G401 (cell line): Measurements from ENCODE around the gene SLBP. TPM values are rescaled to one million over a fixed set of nuclear protein-coding genes. Genes with fewer than 3 reads are reported as not detected.
"Not testable (repeated sequence)": the region's sequence is repeated elsewhere in the genome, so short reads cannot be mapped to it uniquely, and the experiment has no call there.

Source experiments
- DNase-seq: peaks from one replicate; pipeline ENCODE4 v3.0.0-alpha.2; 2015; ENCODE audit warnings: low spot score
- in situ Hi-C: cut with HindIII; loops from 2 replicates; pipeline ENCODE4 v1.10.0; 2016; ENCODE audit warnings: low sequenced_read_pairs, mixed read lengths
- total RNA-seq: library from RNA; depleted of rRNA; stranded (reverse); fragments of >200 nt; shearing (Covaris generic); gene quantifications from 2 replicates; pipeline ENCODE4 v1.2.3, GENCODE V29; 2014

The SLBP gene
- total RNA-seq, 1 experiment from 2014 or later, result 98.5 TPM

DNA sequence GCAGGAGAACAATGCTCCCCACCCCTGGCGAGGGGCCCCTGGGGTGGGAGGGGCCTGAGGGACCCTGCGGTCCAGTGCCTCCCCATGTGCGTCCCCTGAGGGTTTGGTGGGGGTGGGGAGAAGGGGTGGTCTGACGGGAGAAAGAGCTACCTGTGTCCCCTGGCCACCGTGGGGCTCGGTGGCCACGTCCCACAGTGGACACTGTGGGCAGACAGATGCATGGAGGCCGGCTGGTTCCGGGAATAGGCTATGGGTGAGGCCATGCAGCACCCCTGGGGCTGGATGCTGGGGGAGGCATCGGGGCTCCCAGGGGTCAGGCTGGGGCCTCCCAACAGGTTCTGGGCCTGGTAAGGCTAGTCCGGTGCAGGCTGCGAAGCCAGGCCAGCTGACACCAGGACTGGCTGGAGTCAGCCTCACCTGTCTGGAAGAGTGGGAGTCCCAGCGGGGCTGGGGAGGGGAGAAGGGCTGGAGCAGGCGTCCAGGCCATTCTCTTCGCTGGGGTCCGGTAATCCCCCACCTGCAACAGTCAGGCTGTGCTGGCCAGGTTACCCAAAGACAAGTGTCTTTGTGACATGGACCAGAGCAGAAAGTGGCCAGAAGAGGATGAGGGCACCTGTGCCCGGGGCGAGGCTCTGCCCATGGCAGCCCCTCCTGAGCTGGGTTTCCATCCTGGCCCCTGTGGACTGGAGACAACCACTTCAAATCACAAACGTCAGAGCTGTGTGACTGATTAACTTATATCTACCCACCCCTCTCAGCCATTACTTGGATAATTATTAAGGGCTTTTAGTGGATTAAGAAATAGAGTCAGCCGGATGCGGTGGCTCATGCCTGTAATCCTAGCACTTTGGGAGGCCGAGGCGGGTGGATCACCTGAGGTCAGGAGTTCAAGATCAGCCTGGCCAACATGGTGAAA, 26.6 kb downstream of the SLBP start:
- in situ Hi-C loops, result no loop called here
- DNase-seq, result no peak

DNA sequence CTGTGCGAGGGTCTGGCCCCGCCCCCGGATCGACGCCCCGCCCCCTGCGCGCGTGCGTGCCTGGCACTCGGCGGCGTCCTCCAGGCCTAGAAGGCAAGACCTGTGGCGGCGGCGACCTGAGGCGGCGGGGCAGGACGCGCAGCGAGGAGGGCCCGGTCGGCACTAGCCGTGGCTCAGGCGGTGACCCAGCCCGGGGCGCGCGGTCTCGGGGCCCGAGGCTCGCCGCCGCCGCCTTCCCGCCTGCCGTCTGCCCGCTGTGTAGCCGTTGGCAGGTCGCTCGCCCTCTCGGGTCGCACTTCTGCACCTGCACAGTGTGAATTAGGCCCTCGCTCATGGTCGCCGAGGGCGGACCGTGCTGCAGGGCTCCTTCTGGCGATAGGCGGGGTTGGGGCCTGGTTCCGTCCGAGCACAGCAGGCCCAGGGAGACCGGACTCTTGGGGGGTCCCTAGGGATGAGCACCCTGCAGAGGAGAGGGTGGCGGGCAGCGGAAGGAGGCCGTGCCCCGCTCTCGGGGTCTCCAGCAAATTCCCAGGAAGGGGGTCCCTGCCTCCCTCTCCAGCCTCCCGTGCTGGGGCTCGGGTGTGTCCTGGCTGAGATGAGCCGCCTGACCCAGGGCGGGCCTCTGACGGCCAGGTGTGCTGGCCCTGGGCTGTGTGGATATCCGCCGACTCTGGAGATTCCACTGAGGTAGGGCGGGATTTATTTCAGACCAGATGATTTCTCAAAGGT, 27.4 kb downstream of the SLBP start:
- in situ Hi-C loops, result no loop called here
- DNase-seq, result peak; percentile 12

DNA sequence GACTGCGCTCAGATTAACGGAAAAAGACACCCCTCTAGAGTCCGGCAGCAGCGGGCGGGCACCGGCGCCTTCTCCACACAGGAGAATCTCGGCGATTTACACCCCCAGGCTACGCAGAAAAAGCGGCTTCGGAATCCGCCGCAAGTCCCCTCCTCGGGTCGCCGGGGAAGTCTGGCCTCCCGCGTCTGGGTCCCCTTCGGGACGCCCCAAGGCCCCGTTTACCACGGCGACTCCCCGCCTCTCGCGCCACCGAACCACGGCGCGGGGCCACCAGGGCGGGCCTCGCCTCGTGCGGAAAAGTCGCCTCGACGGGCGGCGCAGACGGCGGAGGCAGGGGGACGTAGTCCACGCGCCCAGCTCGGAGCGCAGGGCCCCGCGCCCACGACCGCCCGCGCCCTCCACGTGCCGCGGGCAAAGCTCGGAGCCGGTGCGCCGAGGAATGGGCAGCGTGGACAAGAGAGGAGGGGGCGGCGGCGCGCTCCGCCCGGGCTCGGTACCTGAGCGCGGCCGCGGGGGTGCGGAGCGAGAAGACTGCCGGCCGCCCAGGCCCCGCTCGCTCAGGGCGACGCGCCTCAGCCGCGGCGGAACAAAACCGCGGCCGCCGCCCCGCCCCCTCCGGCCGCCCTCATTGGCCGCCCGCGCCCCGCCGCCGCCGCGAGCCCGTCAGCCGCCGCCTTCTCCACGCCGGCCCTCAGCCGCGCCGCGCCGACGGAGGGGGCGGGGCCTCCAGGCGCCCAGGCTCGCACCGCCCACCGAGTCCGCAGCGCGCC, 28.2 kb downstream of the SLBP start, which contains the start of gene FAM53A:
TSS of gene FAM53A (minus strand) at position 578 of the 770 bp plus-strand sequence. CDS start 15,572 bp downstream, outside the sequence.
- in situ Hi-C loops, result no loop called here
- peak; percentile 88 for DNase-seq

DNA sequence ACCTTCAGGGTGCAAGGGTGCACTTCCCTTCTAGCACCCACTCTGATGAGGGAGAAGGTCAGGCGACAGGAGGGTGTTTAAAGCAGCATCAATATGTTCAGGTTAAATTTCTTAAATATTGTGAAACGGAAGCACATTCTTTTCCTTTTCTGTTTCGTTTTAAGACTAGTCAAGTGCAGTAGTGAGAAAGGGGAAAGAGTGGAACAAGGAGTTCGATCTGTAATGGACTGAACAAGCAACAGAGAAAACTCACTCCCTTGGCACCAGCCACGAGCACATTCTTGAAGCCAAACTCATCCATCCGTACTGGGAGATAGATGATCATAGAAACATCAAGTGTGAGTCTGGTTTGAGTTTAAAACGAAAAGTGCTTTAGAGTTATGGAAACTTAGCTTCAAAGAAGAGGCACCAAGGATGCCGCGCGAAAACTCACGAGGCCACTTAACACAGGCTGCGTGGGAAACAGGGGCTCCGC, 28.8 kb downstream of the SLBP start:
- in situ Hi-C loops, result no loop called here
- peak; percentile 53 for DNase-seq

DNA sequence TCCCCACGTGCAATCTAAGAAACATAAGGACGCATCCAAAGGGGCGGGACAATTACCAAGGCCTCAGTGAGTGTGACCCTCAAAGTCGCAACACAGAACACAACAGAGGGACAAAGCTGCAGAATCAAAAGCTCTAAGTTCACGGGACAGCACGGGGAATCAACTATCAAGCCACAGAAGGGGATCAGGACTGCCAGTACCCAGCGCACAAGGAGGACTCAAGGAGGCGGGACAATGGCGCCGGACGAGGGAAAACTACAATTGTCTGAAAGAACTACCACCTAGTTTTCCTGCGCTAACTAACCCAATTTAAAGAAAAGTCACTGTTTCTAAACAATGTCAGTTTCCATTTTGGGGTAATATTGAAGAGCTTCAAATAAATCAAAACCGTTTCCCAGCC, 29.3 kb downstream of the SLBP start:
- DNase-seq, result no peak
- in situ Hi-C loops, result no loop called here

DNA sequence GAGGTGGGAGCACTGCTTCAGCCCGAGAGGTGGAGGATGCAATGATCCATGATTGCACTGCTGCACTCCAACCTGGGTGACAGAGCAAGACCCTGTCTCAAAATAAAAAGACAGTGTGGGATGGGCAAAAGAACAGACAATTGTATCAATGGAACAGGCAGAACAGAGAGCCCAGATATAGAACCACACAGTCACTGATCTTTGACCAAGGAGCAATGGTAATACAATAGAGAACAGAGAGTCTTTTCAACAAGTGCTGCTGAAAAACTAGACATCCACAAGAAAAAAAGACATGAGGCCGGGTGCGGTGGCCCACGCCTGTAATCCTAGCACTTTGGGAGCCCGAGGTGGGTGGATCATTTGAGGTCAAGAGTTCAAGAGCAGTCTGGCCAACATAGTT, 33.9 kb downstream of the SLBP start:
- DNase-seq, result no peak
- in situ Hi-C loops, result no loop called here

DNA sequence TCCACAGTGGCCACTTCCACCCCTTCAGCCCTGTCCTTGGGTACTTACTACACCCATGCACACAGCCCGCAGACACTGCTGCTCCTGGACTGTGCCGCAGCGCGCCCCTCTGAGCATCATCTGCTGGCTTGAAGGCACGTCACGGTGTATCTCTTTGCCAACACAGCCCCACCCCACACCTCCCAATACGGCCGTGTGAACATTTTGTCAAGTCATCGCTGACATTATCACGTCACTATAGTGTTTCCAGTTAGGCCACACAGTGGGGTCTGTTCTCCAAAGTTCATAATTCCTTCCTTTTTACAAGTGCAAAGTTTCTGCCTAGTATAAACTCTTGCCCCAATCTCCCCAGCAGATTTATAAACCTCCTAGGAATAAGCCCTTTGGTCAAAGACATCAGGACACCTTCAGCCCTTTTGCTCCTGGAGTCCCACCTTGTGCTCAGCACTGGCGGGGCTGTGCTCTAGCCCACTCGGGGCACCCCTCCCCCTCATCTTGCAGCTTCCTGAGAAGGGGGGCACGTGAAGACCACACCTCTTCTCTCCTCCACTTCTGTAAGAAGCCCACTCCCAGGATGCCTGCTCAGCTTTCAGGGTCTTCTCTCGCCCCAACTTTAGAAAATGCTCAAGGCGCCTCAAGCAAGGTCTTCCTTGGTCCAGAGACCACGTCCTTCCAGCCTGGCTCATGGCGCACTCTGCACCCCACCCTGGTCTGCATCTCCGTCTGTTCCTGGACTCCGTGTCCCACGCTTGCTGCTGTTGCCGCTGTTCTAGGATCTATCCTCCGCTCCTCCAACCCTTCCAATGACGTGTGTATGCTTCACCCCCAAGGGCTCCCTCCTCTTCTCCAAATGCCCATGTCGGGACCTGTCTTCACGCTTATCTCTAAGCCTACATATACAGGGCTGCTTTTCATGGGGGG, 35.3 kb downstream of the SLBP start:
- in situ Hi-C loops, result no loop called here
- DNase-seq, result no peak

DNA sequence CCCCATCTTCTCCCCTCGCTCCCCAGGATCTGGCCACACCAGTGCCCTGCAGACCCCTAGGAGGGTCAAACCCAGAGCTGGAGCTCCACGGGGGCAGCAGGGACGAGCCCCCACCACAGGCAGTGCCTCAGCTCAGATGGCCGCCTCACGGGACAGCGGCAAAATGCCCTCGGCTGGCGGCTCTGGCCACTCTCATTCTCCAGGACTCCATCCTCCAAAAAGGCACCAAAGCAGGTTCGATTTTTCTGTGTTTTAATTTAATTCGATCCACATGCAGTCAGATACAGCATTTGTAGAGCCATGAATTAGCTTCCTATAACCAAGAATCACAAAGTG, 36.3 kb downstream of the SLBP start:
- DNase-seq, result no peak
- in situ Hi-C loops, result no loop called here

DNA sequence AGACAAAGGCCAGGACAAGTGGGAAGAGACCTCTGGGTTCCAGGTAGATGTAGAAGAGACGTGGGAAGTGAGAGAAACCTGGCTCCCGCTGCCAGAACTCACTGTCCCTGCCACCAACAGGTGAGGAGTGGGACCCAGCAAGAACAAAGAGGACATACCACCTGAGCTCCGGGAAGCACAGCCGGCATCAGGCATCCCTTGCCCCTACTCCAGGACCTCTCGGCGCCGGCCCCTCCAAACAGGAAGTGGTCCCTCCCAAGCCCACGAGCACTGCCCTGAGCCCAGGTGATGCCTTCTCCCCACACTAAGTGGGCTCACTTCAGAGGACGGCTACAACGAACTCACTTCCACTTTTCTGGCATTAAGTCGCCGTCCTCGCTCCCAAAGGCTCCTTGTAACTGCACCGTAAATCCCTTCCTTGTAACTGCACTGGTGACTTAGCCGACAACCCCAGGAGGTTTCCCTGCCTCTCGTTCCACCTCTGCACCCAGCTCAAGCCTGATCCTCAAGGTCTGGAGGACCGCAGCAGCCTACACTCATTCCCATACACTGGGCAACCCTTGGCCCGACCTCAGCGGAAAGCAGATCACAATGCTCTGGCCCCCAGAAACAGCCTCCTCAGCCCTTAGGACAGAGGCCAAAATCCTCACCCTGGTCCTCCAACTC, 36.9 kb downstream of the SLBP start:
- in situ Hi-C loops, result no loop called here
- DNase-seq, result no peak

DNA sequence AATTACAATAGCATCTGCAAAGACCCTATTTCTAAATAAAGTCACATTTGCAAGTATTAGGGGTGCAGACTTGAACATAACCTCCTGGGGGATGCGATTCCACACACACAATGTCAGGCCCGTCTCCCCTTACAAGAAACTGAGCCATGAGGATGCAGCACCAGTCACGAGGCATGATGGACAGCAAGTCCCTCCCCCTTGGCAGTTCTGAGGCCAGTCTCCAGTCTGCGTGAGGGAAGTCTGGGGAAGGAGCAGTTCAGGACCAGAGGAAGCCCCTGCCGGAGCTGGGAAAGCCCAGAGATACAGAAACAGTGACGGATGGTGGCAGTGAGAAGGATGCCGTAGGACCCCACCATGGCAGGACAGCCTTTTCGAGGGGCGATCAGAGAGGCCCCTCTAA, 37.4 kb downstream of the SLBP start:
- in situ Hi-C loops, result no loop called here
- no peak for DNase-seq

DNA sequence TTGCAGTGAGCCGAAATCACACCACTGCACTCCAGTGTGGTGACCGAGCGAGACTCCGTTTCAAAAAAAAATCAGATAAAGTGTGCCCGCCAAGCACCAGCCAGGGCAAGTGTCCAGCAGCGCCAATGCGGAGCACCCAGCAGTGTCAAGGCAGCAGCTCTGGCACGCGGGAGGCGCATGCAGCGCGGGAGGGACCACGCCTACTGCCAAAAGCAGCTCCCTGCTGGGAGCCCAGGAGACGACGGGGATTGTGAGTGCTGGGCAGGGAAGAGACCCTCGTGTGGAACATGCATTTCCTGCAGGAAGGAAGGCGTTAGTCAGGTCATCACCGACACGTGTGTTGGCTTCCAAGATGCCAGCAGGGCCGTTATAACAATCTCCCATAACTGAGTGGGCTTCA, 38.4 kb downstream of the SLBP start:
- no peak for DNase-seq
- in situ Hi-C loops, result no loop called here

DNA sequence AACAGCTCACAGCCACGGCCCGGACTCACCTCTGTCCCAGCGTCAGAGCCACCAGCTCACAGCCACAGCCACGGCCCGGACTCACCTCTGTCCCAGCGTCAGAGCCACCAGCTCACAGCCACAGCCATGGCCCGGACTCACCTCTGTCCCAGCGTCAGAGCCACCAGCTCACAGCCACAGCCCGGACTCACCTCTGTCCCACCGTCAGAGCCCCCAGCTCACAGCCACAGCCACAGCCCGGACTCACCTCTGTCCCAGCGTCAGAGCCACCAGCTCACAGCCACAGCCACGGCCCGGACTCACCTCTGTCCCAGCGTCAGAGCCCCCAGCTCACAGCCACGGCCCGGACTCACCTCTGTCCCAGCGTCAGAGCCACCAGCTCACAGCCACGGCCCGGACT, 41.1 kb downstream of the SLBP start:
- in situ Hi-C loops, DNase-seq: not testable (repeated sequence)

DNA sequence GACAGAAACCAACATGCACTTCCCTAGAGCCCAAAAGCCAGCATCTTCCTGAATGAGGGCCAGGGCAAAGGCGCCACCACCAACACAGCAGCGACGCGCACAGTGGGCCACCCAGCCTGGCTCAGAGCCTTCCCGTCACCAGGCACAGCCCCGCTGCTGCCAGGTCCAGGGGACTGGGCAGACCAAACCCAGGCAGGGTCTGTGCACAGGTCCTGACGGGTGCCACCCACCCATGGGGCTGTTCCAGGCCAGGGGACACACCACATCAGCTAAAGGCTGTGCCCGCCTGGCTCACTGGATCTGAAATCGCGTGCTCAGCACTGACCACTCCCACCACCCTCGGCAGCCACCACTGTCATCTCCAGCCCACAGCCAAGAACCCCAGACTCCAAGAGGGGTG, 41.8 kb downstream of the SLBP start:
- DNase-seq, result no peak
- in situ Hi-C loops, result no loop called here

DNA sequence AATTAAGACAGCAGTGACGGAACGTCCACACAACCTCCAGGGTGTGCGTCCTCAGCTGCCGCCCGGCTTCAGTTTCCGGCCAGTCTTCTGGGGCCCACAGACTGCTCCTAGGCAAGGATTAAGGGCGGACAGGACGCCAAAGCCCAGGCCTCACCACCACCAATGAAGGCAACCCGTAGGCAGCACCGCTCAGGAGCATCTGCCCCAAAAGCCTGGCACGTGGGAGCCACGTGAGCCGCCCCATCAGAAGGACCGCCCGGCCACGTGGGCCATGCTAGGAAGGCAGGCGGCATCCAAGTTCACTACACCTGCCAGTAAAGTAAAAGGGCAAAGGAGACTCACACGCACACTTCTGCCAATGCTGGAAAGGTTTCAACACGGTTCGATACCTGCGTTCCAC, 42.3 kb downstream of the SLBP start:
- DNase-seq, result no peak
- in situ Hi-C loops, result no loop called here

DNA sequence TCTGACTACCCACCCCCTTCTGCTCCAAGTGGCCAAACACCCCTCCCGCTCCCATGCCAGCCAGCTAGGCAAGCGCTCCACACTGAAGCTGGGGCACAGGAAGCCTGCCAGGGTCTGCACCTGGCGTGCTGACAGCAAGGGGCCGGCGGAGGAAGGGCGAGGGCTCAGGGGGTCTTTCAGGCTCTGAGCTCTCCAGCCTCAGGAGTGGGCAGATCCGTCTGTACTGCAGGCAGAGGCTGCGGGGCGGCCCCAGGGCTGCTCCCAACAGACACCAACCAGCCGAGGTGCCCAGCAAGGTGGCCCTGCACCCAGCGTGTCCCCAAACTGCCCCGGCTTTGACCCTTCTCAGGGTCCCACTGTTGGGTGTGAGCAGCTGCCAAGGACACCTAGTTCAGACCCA, 42.8 kb downstream of the SLBP start:
- no peak for DNase-seq
- in situ Hi-C loops, result no loop called here

DNA sequence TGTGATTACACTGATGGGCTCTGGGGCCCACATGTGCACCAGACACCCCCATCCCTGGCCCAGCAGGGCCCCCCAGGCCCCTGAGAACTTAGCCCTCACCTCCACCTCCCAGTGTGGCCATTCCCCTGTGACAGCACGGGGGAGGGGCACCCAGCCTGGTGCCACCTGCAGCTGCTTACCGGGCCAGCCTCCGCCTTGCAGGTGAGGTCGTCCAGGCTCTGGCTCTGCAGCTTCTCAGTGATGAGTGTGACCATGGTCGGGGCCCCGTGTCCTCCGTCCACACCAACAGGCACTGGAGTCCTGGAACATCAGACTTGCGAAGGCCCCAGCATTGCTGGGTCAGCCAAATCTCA, 43.7 kb downstream of the SLBP start:
- DNase-seq, result no peak
- in situ Hi-C loops, result no loop called here

DNA sequence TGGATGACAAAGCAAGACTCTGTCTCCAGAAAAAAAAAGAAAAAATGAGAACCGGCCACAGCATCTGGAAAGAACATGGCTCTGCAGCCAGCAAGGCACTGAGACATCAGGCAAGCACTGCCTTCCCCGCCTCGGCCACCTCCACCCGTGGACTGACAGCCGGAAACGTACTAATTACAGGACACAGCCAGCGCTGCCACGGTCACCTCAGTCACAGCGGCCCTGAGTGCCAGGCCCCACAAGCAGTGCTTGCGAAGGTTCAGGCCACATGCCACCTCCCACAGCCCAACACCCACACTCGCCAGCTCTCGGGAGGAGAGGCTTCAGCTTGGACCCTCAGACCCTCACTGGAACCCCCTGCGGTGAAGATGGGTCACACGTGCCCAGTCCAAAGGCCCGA, 44.8 kb downstream of the SLBP start:
- DNase-seq, result peak; percentile 23
- in situ Hi-C loops, result no loop called here

DNA sequence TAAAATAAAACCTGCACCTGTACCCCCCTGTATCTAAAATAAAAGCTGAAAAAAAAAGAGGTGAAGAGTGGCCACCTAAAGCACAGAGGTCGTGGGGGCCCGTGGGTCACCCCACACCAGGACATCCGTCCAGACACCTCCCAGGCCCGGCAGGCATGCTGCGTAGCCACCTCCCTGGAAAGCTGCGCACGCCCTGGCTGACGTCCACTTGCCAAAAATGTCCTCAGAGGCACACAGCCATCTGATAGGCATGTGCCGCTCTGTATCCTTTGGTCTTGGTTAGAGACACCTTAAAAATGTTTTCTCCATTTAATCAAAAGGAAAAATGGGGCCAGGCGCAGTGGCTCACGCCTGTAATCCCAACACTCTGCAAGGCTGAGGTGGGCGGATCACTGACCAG, 45.7 kb downstream of the SLBP start:
- peak; percentile 92 for DNase-seq
- in situ Hi-C loops, result no loop called here
